HepG2 (cell line): ENCODE data around the gene NBPF1. TPM values are rescaled to one million over a fixed set of nuclear protein-coding genes. Genes with fewer than 3 reads are reported as not detected.

Experiments
- ATF7-NPFF ChIP-seq: sonication (generic); formaldehyde crosslinking; IDR thresholded peaks from 2 replicates; pipeline ENCODE4 v1.8.1; 2023; ENCODE audit warnings: mild to moderate bottlenecking, low read depth, missing genetic modification reagents, moderate library complexity
- CHD4 ChIP-seq: fragments of 200-600 bp; sonication (generic); IDR thresholded peaks from 2 replicates; pipeline ENCODE4 v1.7.0; 2017; ENCODE audit warnings: mild to moderate bottlenecking, low read length, borderline replicate concordance
- GPN1 ChIP-seq: sonication (generic); formaldehyde crosslinking; IDR thresholded peaks from 2 replicates; pipeline ENCODE4 v1.5.1; 2020; ENCODE audit warnings: missing genetic modification reagents, borderline replicate concordance
- HNRNPL ChIP-seq: fragments of 200-400 bp; formaldehyde crosslinking; IDR thresholded peaks from 2 replicates; pipeline ENCODE4 v1.6.1; 2017; ENCODE audit warnings: mild to moderate bottlenecking, low read depth, low read length
- IKZF1 ChIP-seq: fragments of 450-650 bp; IDR thresholded peaks from 2 replicates; pipeline ENCODE4 v1.7.1; 2016
- JUNB ChIP-seq: sonication (generic); formaldehyde crosslinking; IDR thresholded peaks from 2 replicates; pipeline ENCODE4 v1.8.0; 2022; ENCODE audit warnings: missing genetic modification reagents, mild to moderate bottlenecking, borderline replicate concordance
- SALL1 ChIP-seq: sonication (generic); formaldehyde crosslinking; IDR thresholded peaks from 2 replicates; pipeline ENCODE4 v1.8.0; 2022; ENCODE audit warnings: mild to moderate bottlenecking, missing genetic modification reagents
- ZNF225 ChIP-seq: sonication (generic); formaldehyde crosslinking; IDR thresholded peaks from 2 replicates; pipeline ENCODE4 v1.4.0; 2020; ENCODE audit warnings: mild to moderate bottlenecking, missing genetic modification reagents
- ZNF296 ChIP-seq: sonication (generic); formaldehyde crosslinking; conservative IDR thresholded peaks from 2 replicates; pipeline ENCODE4 v1.5.0; 2020; ENCODE audit warnings: mild to moderate bottlenecking, missing genetic modification reagents
- ZNF329 ChIP-seq: sonication (generic); formaldehyde crosslinking; IDR thresholded peaks from 2 replicates; pipeline ENCODE4 v1.9.0; 2021; ENCODE audit warnings: low read depth, mild to moderate bottlenecking, missing genetic modification reagents
- ZNF768 ChIP-seq: sonication (generic); formaldehyde crosslinking; IDR thresholded peaks from 2 replicates; pipeline ENCODE4 v1.4.0; 2020; ENCODE audit warnings: missing genetic modification reagents
- polyA plus RNA-seq, 8 experiments: library from polyadenylated mRNA; depleted of rRNA in 3 of 8; stranded (reverse) in 7 of 8; unstranded in 1 of 8; fragments of >200 nt; fragmentation: Illumina TruSeq in 4 of 8; extraction: Trizol in 4 of 8; gene quantifications; 2 replicates each; pipeline versions ENCODE4 v1.2.1 to v1.2.3, GENCODE V29; 2011 to 2016; ENCODE audit warnings: low read depth in 4 of 8, missing spikeins in 1 of 8, mixed read lengths in 1 of 8; ENCODE audit not compliant: insufficient read depth in 1 of 8
- total RNA-seq, 5 experiments: library from RNA; depleted of rRNA; stranded (reverse); fragments of >200 nt; fragmentation: Illumina TruSeq; extraction: Trizol; gene quantifications; 2 replicates each; pipeline ENCODE4 v1.2.3, GENCODE V29; 2016; ENCODE audit warnings: low read depth in 1 of 5
- TF ChIP-seq, protein P1 (sequence below): sonication (generic); formaldehyde crosslinking; IDR thresholded peaks from 2 replicates; pipeline ENCODE4 v1.8.0; 2022; ENCODE audit warnings: missing genetic modification reagents, mild to moderate bottlenecking, moderate library complexity, borderline replicate concordance
- TF ChIP-seq, protein P2 (sequence below): sonication (generic); formaldehyde crosslinking; IDR thresholded peaks from 2 replicates; pipeline ENCODE4 v1.9.0; 2021; ENCODE audit warnings: mild to moderate bottlenecking, missing genetic modification reagents
- TF ChIP-seq, protein P3 (sequence below): conservative IDR thresholded peaks from 2 replicates; pipeline ENCODE4 v1.6.1; 2018; ENCODE audit warnings: missing genetic modification reagents
- TF ChIP-seq, protein P4 (sequence below): sonication (generic); formaldehyde crosslinking; IDR thresholded peaks from 2 replicates; pipeline ENCODE4 v1.5.1; 2020; ENCODE audit warnings: mild to moderate bottlenecking, missing genetic modification reagents

The NBPF1 gene
- total and polyA plus RNA-seq, 2 of the 13 experiments (the other 11 are each of a cell fraction or from before 2014, with no cell fraction given): 30.3 to 35.6 TPM

DNA sequence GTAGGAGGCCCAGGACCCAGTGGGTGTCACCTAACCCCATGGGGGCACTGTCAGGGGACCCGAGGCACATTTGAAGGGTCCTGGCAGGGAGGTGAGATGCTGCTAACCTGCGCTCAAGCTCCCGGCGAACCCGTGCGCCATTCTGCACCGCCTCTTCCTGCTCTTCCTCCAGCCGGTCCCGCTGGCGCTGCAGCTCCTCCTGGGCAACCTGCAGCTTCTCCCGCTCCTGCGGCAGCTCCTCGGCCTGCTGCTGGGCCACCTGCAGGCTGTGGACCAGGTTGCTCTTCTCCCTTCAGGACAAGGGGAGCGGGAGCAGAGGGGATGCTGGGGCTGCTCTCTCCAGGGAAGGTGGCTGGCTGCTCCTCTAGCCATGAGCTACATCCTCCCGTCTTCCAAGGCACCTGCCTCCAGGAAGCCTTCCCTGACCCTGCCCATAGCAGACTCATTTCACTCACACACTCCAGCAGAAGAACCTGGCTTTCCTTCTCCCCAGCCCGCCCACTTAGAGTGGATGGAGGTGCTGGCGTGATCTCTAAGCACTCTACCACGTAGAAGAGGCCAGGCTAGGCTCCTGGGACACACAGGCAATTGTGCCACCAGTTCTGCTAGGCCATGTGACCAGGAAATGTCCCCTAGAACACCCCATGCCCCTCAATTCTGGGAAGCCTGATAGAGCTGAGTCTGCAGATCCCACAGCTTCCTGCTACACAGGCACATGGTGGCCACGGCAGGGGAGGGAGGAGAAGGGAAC is 15.2 kb upstream of the NBPF1 start (continued):
- TF ChIP-seq, protein P1, sequence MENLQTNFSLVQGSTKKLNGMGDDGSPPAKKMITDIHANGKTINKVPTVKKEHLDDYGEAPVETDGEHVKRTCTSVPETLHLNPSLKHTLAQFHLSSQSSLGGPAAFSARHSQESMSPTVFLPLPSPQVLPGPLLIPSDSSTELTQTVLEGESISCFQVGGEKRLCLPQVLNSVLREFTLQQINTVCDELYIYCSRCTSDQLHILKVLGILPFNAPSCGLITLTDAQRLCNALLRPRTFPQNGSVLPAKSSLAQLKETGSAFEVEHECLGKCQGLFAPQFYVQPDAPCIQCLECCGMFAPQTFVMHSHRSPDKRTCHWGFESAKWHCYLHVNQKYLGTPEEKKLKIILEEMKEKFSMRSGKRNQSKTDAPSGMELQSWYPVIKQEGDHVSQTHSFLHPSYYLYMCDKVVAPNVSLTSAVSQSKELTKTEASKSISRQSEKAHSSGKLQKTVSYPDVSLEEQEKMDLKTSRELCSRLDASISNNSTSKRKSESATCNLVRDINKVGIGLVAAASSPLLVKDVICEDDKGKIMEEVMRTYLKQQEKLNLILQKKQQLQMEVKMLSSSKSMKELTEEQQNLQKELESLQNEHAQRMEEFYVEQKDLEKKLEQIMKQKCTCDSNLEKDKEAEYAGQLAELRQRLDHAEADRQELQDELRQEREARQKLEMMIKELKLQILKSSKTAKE (CRISPR knock-in tag): 0 out of 2 replicates have a peak, but pooled peaks have one; percentile 21
- TF ChIP-seq, protein P2, sequence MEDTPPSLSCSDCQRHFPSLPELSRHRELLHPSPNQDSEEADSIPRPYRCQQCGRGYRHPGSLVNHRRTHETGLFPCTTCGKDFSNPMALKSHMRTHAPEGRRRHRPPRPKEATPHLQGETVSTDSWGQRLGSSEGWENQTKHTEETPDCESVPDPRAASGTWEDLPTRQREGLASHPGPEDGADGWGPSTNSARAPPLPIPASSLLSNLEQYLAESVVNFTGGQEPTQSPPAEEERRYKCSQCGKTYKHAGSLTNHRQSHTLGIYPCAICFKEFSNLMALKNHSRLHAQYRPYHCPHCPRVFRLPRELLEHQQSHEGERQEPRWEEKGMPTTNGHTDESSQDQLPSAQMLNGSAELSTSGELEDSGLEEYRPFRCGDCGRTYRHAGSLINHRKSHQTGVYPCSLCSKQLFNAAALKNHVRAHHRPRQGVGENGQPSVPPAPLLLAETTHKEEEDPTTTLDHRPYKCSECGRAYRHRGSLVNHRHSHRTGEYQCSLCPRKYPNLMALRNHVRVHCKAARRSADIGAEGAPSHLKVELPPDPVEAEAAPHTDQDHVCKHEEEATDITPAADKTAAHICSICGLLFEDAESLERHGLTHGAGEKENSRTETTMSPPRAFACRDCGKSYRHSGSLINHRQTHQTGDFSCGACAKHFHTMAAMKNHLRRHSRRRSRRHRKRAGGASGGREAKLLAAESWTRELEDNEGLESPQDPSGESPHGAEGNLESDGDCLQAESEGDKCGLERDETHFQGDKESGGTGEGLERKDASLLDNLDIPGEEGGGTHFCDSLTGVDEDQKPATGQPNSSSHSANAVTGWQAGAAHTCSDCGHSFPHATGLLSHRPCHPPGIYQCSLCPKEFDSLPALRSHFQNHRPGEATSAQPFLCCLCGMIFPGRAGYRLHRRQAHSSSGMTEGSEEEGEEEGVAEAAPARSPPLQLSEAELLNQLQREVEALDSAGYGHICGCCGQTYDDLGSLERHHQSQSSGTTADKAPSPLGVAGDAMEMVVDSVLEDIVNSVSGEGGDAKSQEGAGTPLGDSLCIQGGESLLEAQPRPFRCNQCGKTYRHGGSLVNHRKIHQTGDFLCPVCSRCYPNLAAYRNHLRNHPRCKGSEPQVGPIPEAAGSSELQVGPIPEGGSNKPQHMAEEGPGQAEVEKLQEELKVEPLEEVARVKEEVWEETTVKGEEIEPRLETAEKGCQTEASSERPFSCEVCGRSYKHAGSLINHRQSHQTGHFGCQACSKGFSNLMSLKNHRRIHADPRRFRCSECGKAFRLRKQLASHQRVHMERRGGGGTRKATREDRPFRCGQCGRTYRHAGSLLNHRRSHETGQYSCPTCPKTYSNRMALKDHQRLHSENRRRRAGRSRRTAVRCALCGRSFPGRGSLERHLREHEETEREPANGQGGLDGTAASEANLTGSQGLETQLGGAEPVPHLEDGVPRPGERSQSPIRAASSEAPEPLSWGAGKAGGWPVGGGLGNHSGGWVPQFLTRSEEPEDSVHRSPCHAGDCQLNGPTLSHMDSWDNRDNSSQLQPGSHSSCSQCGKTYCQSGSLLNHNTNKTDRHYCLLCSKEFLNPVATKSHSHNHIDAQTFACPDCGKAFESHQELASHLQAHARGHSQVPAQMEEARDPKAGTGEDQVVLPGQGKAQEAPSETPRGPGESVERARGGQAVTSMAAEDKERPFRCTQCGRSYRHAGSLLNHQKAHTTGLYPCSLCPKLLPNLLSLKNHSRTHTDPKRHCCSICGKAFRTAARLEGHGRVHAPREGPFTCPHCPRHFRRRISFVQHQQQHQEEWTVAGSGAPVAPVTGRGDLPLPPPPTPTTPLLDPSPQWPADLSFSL (CRISPR knock-in tag): no peak
- peak; percentile 44; the same call in 1 of the 2 replicates for TF ChIP-seq ZNF225
- no peak for TF ChIP-seq IKZF1
- TF ChIP-seq, protein P3, sequence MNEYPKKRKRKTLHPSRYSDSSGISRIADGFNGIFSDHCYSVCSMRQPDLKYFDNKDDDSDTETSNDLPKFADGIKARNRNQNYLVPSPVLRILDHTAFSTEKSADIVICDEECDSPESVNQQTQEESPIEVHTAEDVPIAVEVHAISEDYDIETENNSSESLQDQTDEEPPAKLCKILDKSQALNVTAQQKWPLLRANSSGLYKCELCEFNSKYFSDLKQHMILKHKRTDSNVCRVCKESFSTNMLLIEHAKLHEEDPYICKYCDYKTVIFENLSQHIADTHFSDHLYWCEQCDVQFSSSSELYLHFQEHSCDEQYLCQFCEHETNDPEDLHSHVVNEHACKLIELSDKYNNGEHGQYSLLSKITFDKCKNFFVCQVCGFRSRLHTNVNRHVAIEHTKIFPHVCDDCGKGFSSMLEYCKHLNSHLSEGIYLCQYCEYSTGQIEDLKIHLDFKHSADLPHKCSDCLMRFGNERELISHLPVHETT (CRISPR knock-in tag): no peak
- TF ChIP-seq JUNB (CRISPR knock-in tag): 0 out of 2 replicates have a peak, but pooled peaks have one; percentile 21
- TF ChIP-seq GPN1 (CRISPR knock-in tag): no peak
- TF ChIP-seq, protein P4, sequence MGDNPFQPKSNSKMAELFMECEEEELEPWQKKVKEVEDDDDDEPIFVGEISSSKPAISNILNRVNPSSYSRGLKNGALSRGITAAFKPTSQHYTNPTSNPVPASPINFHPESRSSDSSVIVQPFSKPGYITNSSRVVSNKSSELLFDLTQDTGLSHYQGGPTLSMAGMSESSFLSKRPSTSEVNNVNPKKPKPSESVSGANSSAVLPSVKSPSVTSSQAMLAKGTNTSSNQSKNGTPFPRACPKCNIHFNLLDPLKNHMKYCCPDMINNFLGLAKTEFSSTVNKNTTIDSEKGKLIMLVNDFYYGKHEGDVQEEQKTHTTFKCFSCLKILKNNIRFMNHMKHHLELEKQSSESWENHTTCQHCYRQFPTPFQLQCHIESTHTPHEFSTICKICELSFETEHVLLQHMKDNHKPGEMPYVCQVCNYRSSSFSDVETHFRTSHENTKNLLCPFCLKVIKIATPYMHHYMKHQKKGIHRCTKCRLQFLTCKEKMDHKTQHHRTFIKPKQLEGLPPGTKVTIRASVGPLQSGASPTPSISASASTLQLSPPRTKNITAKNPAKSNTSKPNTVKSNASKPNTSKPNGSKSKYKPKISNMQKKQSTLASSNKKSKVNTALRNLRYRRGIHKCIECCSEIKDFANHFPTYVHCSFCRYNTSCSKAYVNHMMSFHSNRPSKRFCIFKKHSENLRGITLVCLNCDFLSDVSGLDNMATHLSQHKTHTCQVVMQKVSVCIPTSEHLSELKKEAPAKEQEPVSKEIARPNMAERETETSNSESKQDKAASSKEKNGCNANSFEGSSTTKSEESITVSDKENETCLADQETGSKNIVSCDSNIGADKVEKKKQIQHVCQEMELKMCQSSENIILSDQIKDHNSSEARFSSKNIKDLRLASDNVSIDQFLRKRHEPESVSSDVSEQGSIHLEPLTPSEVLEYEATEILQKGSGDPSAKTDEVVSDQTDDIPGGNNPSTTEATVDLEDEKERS (CRISPR knock-in tag): no peak
- TF ChIP-seq ZNF329: no peak
- no peak for TF ChIP-seq SALL1 (CRISPR knock-in tag)
- TF ChIP-seq HNRNPL: no peak
- TF ChIP-seq CHD4: no peak
- no peak for TF ChIP-seq ZNF296 (CRISPR knock-in tag)
- TF ChIP-seq ATF7-NPFF (CRISPR knock-in tag): no peak
- peak; percentile 70; the same call in 1 of the 2 replicates for TF ChIP-seq ZNF768 (CRISPR knock-in tag)
